Right lobe of liver (tissue), 4 donors: ENCODE data around the gene CNTLN.

Experiments used
- POLR2A ChIP-seq: fragments of 450-650 bp; IDR thresholded peaks from one replicate; pipeline ENCODE4 v1.6.1; 2017; ENCODE audit warnings: antibody characterized with exemption, mild to moderate bottlenecking
- TF ChIP-seq, protein P1 (sequence below), 4 donors: fragments of 200-600 bp in 3 of 4; fragments of 450-650 bp in 1 of 4; IDR thresholded peaks; one replicate each; pipeline versions ENCODE4 v1.5.1 to v1.8.0; 2016 to 2022; ENCODE audit warnings: antibody characterized with exemption in 4 of 4, mild to moderate bottlenecking in 2 of 4
- donor health status: DM: no; HTN: no; CAD: no.
- donor health status: DM: no; HTN: no; CAD: no.
- donor health status: DM: no; HTN: yes; CAD: no.

DNA sequence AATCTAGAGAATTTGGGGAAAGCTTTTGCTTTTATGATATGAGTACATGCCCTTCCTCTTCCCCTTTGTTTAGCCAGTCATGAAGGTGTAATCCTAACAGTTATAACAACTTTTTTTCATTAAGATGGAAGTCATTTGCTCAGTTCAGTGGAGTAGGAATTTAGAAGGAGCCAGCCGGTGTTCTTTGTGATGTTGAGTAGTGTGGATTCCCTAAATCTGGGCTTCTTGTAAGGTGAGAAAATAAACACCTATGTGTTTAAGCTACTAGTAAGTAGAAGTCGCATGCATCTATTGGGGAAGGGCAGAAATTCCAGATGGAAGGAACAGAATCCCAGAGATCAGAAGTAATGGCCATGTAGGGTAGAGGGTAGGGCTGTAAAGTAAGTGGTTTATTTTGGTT lies 13.6 kb upstream of the CNTLN start:
- TF ChIP-seq, protein P1, sequence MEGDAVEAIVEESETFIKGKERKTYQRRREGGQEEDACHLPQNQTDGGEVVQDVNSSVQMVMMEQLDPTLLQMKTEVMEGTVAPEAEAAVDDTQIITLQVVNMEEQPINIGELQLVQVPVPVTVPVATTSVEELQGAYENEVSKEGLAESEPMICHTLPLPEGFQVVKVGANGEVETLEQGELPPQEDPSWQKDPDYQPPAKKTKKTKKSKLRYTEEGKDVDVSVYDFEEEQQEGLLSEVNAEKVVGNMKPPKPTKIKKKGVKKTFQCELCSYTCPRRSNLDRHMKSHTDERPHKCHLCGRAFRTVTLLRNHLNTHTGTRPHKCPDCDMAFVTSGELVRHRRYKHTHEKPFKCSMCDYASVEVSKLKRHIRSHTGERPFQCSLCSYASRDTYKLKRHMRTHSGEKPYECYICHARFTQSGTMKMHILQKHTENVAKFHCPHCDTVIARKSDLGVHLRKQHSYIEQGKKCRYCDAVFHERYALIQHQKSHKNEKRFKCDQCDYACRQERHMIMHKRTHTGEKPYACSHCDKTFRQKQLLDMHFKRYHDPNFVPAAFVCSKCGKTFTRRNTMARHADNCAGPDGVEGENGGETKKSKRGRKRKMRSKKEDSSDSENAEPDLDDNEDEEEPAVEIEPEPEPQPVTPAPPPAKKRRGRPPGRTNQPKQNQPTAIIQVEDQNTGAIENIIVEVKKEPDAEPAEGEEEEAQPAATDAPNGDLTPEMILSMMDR (IDR thresholded peaks at IDR 0.05), result no peak
- TF ChIP-seq POLR2A, result no peak
